CD8-positive, alpha-beta memory T cell (primary cell): ENCODE measurements around the gene COL1A2. TPM values are rescaled to one million over a fixed set of nuclear protein-coding genes. Genes with fewer than 3 reads are reported as not detected.

ENCODE experiments used
- CTCF ChIA-PET: fragments of 350-600 bp; sonication (Branson Sonifier 250); formaldehyde crosslinking; loops from one replicate; lab custom pipeline; 2021; ENCODE audit warnings: antibody characterized with exemption; lab: Charles Lee
- POLR2A ChIA-PET: fragments of 350-600 bp; sonication (Branson Sonifier 250); formaldehyde crosslinking; loops from one replicate; lab custom pipeline; 2021; ENCODE audit warnings: antibody characterized with exemption; lab: Charles Lee
- DNase-seq, 5 donors: peaks; one replicate each; pipeline versions ENCODE4 v3.0.0 to v3.0.0-alpha.2; 2020 to 2022; ENCODE audit warnings: mixed read lengths in 1 of 5
- H3K27ac ChIP-seq: one replicate; pipeline ENCODE4 v1.7.0; 2013; ENCODE audit warnings: low read depth, mild to moderate bottlenecking, low read length, moderate library complexity
- H3K27me3 ChIP-seq: 2 replicates; pipeline ENCODE4 v1.7.0; 2013; ENCODE audit warnings: low read length, mild to moderate bottlenecking; ENCODE audit not compliant: insufficient read depth, poor library complexity, severe bottlenecking
- H3K36me3 ChIP-seq: 2 replicates; pipeline ENCODE4 v1.7.0; 2013; ENCODE audit warnings: mild to moderate bottlenecking, low read length, moderate library complexity; ENCODE audit not compliant: insufficient read depth
- H3K4me1 ChIP-seq: 2 replicates; pipeline ENCODE4 v1.7.0; 2013; ENCODE audit warnings: mild to moderate bottlenecking, low read length, moderate library complexity; ENCODE audit not compliant: insufficient read depth
- H3K4me3 ChIP-seq: 2 replicates; pipeline ENCODE4 v1.7.0; 2013; ENCODE audit warnings: mild to moderate bottlenecking, low read length
- H3K9me3 ChIP-seq: 2 replicates; pipeline ENCODE4 v1.7.0; 2013; ENCODE audit warnings: mild to moderate bottlenecking, low read length
- H3K27ac Mint-ChIP-seq, 8 donors: one replicate each; pipeline ENCODE4 v1.8.0; 2020 to 2021; ENCODE audit warnings: mixed read lengths in 8 of 8, mild to moderate bottlenecking in 6 of 8, inconsistent platforms in 3 of 8, moderate library complexity in 3 of 8
- H3K27me3 Mint-ChIP-seq, 2 donors: one replicate each; pipeline ENCODE4 v1.8.0; 2020 to 2021; ENCODE audit warnings: mixed read lengths in 2 of 2, mild to moderate bottlenecking in 1 of 2, moderate library complexity in 1 of 2
- H3K36me3 Mint-ChIP-seq, 3 donors: one replicate each; pipeline ENCODE4 v1.8.0; 2020 to 2021; ENCODE audit warnings: mixed read lengths in 3 of 3, inconsistent platforms in 1 of 3, mild to moderate bottlenecking in 1 of 3
- H3K4me1 Mint-ChIP-seq, 3 donors: one replicate each; pipeline ENCODE4 v1.8.0; 2020 to 2021; ENCODE audit warnings: mixed read lengths in 3 of 3, inconsistent platforms in 1 of 3, mild to moderate bottlenecking in 1 of 3
- H3K4me3 Mint-ChIP-seq, 7 donors: one replicate each; pipeline ENCODE4 v1.8.0; 2020 to 2021; ENCODE audit warnings: mixed read lengths in 7 of 7, mild to moderate bottlenecking in 6 of 7, moderate library complexity in 4 of 7, inconsistent platforms in 2 of 7
- H3K9me3 Mint-ChIP-seq, 5 donors: one replicate each; pipeline ENCODE4 v1.8.0; 2020 to 2022; ENCODE audit warnings: mixed read lengths in 5 of 5, mild to moderate bottlenecking in 3 of 5, moderate library complexity in 2 of 5, inconsistent platforms in 1 of 5
- polyA plus RNA-seq: library from polyadenylated mRNA; unstranded; fragments of 300-500 nt; fragmentation: Illumina TruSeq; gene quantifications from one replicate; pipeline ENCODE4 v1.2.3, GENCODE V29; 2021
- total RNA-seq, 2 experiments: library from RNA; stranded (reverse); gene quantifications; one replicate each; pipeline ENCODE4 v1.2.3, GENCODE V29; 2021

The COL1A2 gene
- total and polyA plus RNA-seq, 3 experiments from 2014 or later, result 0.09 to 0.18 TPM; not detected in 1

- no peaks in the 10 kb centered on the region for H3K9me3 ChIP-seq
- Mint-ChIP-seq H3K4me1 (no peaks in the 10 kb centered on the region), H3K27ac (no peak overlapping the region), H3K4me3 (no peak overlapping the region), H3K36me3 (no peaks in the 10 kb centered on the region), H3K27me3 (peaks cover 2 to 3% of the 10 kb centered on the region in 2 donors), H3K9me3 (no peaks in the 10 kb centered on the region)
- H3K4me1 ChIP-seq, result no peaks in the 10 kb centered on the region
- no peaks in the 10 kb centered on the region for H3K36me3 ChIP-seq
- ChIA-PET CTCF (no interaction called here), POLR2A (no interaction called here)
- no peak overlapping the region for H3K27ac ChIP-seq
- DNase-seq, result no peak
- no peak overlapping the region for H3K4me3 ChIP-seq
- no peaks in the 10 kb centered on the region for H3K27me3 ChIP-seq
Observed at GRCh38 chr7:94384315-94384714, 10.4 kb upstream of the COL1A2 start.

DNA sequence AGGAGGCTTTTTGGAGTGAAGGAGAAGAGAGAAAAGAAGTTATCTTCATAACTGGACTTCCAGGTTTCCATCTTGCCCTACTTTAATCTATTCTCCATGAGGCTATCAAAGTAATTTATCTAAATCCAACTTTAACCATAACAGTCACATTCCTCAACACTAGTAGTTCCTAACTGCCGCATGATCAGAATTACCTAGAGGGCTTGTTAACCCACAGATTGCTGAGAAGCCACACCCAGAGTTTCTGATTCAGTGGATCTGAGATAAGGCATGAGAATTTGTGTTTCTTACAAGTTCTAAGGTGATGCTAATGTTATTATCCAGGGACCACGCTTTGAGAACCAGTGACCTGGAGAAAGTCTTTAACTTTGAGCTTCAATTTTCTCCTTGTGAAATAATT is 8.3 kb upstream of the COL1A2 start:
- Mint-ChIP-seq H3K4me3 (no peak overlapping the region), H3K4me1 (peaks cover 0 to under 1% (median under 1%) of the 10 kb centered on the region in 3 donors), H3K27ac (no peak overlapping the region), H3K36me3 (no peaks in the 10 kb centered on the region), H3K27me3 (peaks cover 2 to 3% of the 10 kb centered on the region in 2 donors), H3K9me3 (no peaks in the 10 kb centered on the region)
- no peaks in the 10 kb centered on the region for H3K27me3 ChIP-seq
- no peaks in the 10 kb centered on the region for H3K9me3 ChIP-seq
- DNase-seq, result no peak
- no peak overlapping the region for H3K4me3 ChIP-seq
- ChIA-PET CTCF (no interaction called here), POLR2A (no interaction called here)
- H3K36me3 ChIP-seq, result no peaks in the 10 kb centered on the region
- H3K4me1 ChIP-seq, result no peaks in the 10 kb centered on the region
- no peak overlapping the region for H3K27ac ChIP-seq

- H3K36me3 ChIP-seq, result no peaks in the 10 kb centered on the region
- DNase-seq, result no peak
- POLR2A ChIA-PET, result no interaction called here
- no peak overlapping the region for H3K27ac Mint-ChIP-seq
- H3K9me3 Mint-ChIP-seq, result no peaks in the 10 kb centered on the region
- H3K4me1 Mint-ChIP-seq, result peaks cover 0 to 18% (median 17%) of the 10 kb centered on the region in 3 donors
- no peak overlapping the region for H3K27ac ChIP-seq
- CTCF ChIA-PET, result no interaction called here
- H3K9me3 ChIP-seq, result no peaks in the 10 kb centered on the region
- no peak overlapping the region for H3K4me3 ChIP-seq
- H3K4me3 Mint-ChIP-seq, result no peak overlapping the region
- no peaks in the 10 kb centered on the region for H3K27me3 ChIP-seq
- H3K27me3 Mint-ChIP-seq, result peaks cover 3 to 8% of the 10 kb centered on the region in 2 donors
- no peaks in the 10 kb centered on the region for H3K36me3 Mint-ChIP-seq
- no peaks in the 10 kb centered on the region for H3K4me1 ChIP-seq
Observed at GRCh38 chr7:94388540-94388939, 6.2 kb upstream of the COL1A2 start.

- peaks cover 0 to 20% (median 17%) of the 10 kb centered on the region in 3 donors for H3K4me1 Mint-ChIP-seq
- Histone ChIP-seq H3K4me1 (no peaks in the 10 kb centered on the region), H3K36me3 (no peaks in the 10 kb centered on the region), H3K9me3 (no peaks in the 10 kb centered on the region), H3K27me3 (no peaks in the 10 kb centered on the region), H3K27ac (no peak overlapping the region), H3K4me3 (no peak overlapping the region)
- H3K9me3 Mint-ChIP-seq, result no peaks in the 10 kb centered on the region
- H3K27ac Mint-ChIP-seq, result no peak overlapping the region
- no peak for DNase-seq
- no peak overlapping the region for H3K4me3 Mint-ChIP-seq
- peaks cover 3 to 11% of the 10 kb centered on the region in 2 donors for H3K27me3 Mint-ChIP-seq
- ChIA-PET CTCF (no interaction called here), POLR2A (no interaction called here)
- no peaks in the 10 kb centered on the region for H3K36me3 Mint-ChIP-seq
Observed at GRCh38 chr7:94389381-94389780, 5.3 kb upstream of the COL1A2 start.

GRCh38 chr7:94391726-94392392 is 2.8 kb upstream of the COL1A2 start:
- Histone ChIP-seq H3K27ac (no peak overlapping the region), H3K4me1 (peaks cover 4% of the 10 kb centered on the region), H3K36me3 (no peaks in the 10 kb centered on the region), H3K4me3 (no peak overlapping the region), H3K27me3 (peaks cover 5% of the 10 kb centered on the region), H3K9me3 (no peaks in the 10 kb centered on the region)
- ChIA-PET POLR2A (no interaction called here), CTCF (no interaction called here)
- Mint-ChIP-seq H3K27ac (peak overlapping the region in 3 of 8 donors; percentile 75 to 93 (median 84)), H3K27me3 (peaks cover 12 to 25% of the 10 kb centered on the region in 2 donors), H3K4me3 (peak overlapping the region in 3 of 7 donors; percentile 57 to 73 (median 67)), H3K4me1 (peaks cover 7 to 31% (median 28%) of the 10 kb centered on the region in 3 donors), H3K9me3 (no peaks in the 10 kb centered on the region), H3K36me3 (no peaks in the 10 kb centered on the region)
- no peak for DNase-seq

- DNase-seq, result no peak
- Mint-ChIP-seq H3K27ac (peak overlapping the region in 3 of 8 donors; percentile 75 to 93 (median 84)), H3K4me3 (peak overlapping the region in 3 of 7 donors; percentile 57 to 73 (median 67)), H3K9me3 (no peaks in the 10 kb centered on the region), H3K36me3 (no peaks in the 10 kb centered on the region), H3K4me1 (peaks cover 7 to 31% (median 28%) of the 10 kb centered on the region in 3 donors), H3K27me3 (peaks cover 13 to 25% of the 10 kb centered on the region in 2 donors)
- H3K27ac ChIP-seq, result no peak overlapping the region
- H3K36me3 ChIP-seq, result no peaks in the 10 kb centered on the region
- no peaks in the 10 kb centered on the region for H3K9me3 ChIP-seq
- ChIA-PET POLR2A (no interaction called here), CTCF (no interaction called here)
- H3K27me3 ChIP-seq, result peaks cover 5% of the 10 kb centered on the region
- peaks cover 4% of the 10 kb centered on the region for H3K4me1 ChIP-seq
- H3K4me3 ChIP-seq, result no peak overlapping the region
Observed at GRCh38 chr7:94392393-94392786, 2.3 kb upstream of the COL1A2 start.

DNA sequence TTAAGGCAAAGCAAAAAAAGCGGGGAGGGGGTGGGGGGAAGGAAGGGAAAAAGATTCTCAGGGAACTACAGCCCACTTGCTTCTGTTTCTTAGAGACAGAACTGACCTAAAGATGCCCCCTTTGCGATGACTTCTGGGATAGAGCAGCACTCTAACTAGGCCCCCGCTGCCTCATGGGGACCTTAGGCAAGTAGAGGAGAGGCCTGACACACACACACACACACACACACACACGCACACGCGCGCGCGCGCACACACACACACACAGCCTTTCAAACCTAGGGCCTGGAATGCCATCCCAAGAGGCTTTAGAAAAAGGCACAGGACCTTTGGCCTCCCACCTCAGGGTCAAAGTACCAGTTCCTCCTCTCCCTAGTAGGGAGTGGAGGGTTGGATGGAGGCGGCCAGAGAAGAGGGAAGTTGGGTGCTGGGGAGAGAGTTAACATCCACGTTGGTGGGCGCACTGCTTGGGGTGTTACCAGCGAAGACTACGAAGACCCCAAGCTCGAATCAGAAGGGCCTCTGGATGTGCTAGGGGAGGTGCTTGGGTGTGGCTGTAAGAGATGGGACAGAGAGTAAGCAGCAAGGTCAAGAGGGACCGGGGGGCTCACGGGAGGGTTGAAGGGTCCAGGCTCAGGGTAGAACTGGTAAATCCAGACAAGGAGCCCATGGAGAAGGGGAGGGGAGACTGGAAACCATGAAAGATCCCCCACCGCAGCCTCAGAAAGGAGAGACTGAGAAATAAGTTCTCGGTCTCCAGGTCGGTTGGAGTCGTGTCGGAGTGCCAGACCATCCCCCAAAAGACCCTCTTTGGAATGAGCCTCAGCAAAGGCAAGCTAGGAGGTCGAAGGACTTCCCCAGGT is 1.2 kb upstream of the COL1A2 start:
- Histone ChIP-seq H3K27ac (no peak overlapping the region), H3K4me3 (no peak overlapping the region), H3K9me3 (no peaks in the 10 kb centered on the region), H3K36me3 (no peaks in the 10 kb centered on the region), H3K27me3 (peaks cover 5% of the 10 kb centered on the region), H3K4me1 (peaks cover 4% of the 10 kb centered on the region)
- Mint-ChIP-seq H3K27ac (peak overlapping the region in 2 of 8 donors; percentile 10 to 60), H3K27me3 (peaks cover 13 to 25% of the 10 kb centered on the region in 2 donors), H3K4me3 (peak overlapping the region in 4 of 7 donors; percentile 39 to 78 (median 58)), H3K9me3 (no peaks in the 10 kb centered on the region), H3K4me1 (peaks cover 7 to 31% (median 28%) of the 10 kb centered on the region in 3 donors), H3K36me3 (no peaks in the 10 kb centered on the region)
- no peak for DNase-seq
- ChIA-PET POLR2A (no interaction called here), CTCF (no interaction called here)

DNA sequence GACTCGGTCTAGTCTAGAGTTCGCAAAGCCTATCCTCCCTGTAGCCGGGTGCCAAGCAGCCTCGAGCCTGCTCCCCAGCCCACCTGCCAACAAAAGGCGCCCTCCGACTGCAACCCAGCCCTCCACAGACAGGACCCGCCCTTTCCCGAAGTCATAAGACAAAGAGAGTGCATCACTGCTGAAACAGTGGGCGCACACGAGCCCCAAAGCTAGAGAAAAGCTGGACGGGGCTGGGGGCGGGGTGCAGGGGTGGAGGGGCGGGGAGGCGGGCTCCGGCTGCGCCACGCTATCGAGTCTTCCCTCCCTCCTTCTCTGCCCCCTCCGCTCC is 622 bp upstream of the COL1A2 start:
- POLR2A ChIA-PET, result no interaction called here
- Mint-ChIP-seq H3K4me3 (peak overlapping the region in 3 of 7 donors; percentile 72 to 87 (median 84)), H3K27me3 (peaks cover 13 to 25% of the 10 kb centered on the region in 2 donors)

More for the DNA sequence above, 622 bp upstream of the COL1A2 start:
- peaks cover 7 to 31% (median 28%) of the 10 kb centered on the region in 3 donors for H3K4me1 Mint-ChIP-seq
- Histone ChIP-seq H3K27me3 (peaks cover 5% of the 10 kb centered on the region), H3K27ac (no peak overlapping the region), H3K4me3 (no peak overlapping the region), H3K9me3 (no peaks in the 10 kb centered on the region), H3K36me3 (no peaks in the 10 kb centered on the region), H3K4me1 (peaks cover 4% of the 10 kb centered on the region)
- no peak for DNase-seq
- no peaks in the 10 kb centered on the region for H3K9me3 Mint-ChIP-seq
- no peak overlapping the region for H3K27ac Mint-ChIP-seq
- CTCF ChIA-PET, result no interaction called here
- H3K36me3 Mint-ChIP-seq, result no peaks in the 10 kb centered on the region
